Stimulated activated naive B cell treated with anti-CD40 and anti-IgM and Interleukin-4, amounts not matched to agents 10 μg/mL and 1 μg/mL and 100 μg/mL, for 72 hours (primary cell): ENCODE results near the gene UMAD1.
"Not testable (repeated sequence)": the region's sequence is repeated elsewhere in the genome, so short reads cannot be mapped to it uniquely, and the experiment has no call there.

Experiments
- ATAC-seq, 2 donors: fragments of 150-1000 bp; cut with Tn5 transposase; replicated peaks; 2 replicates each; pipeline ENCODE4 v1.10.0; 2021; ENCODE audit warnings: moderate library complexity in 1 of 2
- DNase-seq: peaks from one replicate; pipeline ENCODE4 v3.0.0; 2021
- H3K27ac Mint-ChIP-seq: one replicate; pipeline ENCODE4 v1.8.0; 2022; ENCODE audit warnings: mild to moderate bottlenecking, mixed read lengths
- H3K27me3 Mint-ChIP-seq, 2 donors: one replicate each; pipeline ENCODE4 v1.8.0; 2022; ENCODE audit warnings: mixed read lengths in 2 of 2
- H3K36me3 Mint-ChIP-seq, 2 donors: one replicate each; pipeline ENCODE4 v1.8.0; 2022; ENCODE audit warnings: mixed read lengths in 2 of 2, mild to moderate bottlenecking in 1 of 2
- H3K4me1 Mint-ChIP-seq, 2 donors: one replicate each; pipeline ENCODE4 v1.8.0; 2022; ENCODE audit warnings: mixed read lengths in 2 of 2, mild to moderate bottlenecking in 1 of 2
- H3K4me3 Mint-ChIP-seq, 2 donors: one replicate each; pipeline ENCODE4 v1.8.0; 2022; ENCODE audit warnings: mild to moderate bottlenecking in 2 of 2, mixed read lengths in 2 of 2, moderate library complexity in 1 of 2
- H3K9me3 Mint-ChIP-seq, 2 donors: one replicate each; pipeline ENCODE4 v1.8.0; 2022; ENCODE audit warnings: mixed read lengths in 2 of 2, mild to moderate bottlenecking in 1 of 2

UMAD1 gene

GRCh38 chr7:7821517-7821916 lies 181.0 kb downstream of the UMAD1 start:
- no peak overlapping the region for H3K4me3 Mint-ChIP-seq
- ATAC-seq (no peak), DNase-seq (no peak)
- peaks cover 6 to 10% of the 10 kb centered on the region in 2 donors for H3K9me3 Mint-ChIP-seq
- H3K36me3 Mint-ChIP-seq, result peaks cover 15 to 29% of the 10 kb centered on the region in 2 donors
- peaks cover 21 to 48% of the 10 kb centered on the region in 2 donors for H3K4me1 Mint-ChIP-seq
- H3K27ac Mint-ChIP-seq, result no peak overlapping the region
- no peaks in the 10 kb centered on the region for H3K27me3 Mint-ChIP-seq

GRCh38 chr7:7825294-7825693 lies 184.7 kb downstream of the UMAD1 start:
- H3K27ac Mint-ChIP-seq, H3K4me3 Mint-ChIP-seq, H3K9me3 Mint-ChIP-seq, ATAC-seq, H3K27me3 Mint-ChIP-seq, DNase-seq: not testable (repeated sequence)
- H3K4me1 Mint-ChIP-seq, result peaks cover 2 to 18% of the 10 kb centered on the region in 2 donors
- peaks cover 13 to 21% of the 10 kb centered on the region in 2 donors for H3K36me3 Mint-ChIP-seq

- peaks cover 13 to 20% of the 10 kb centered on the region in 2 donors for H3K4me1 Mint-ChIP-seq
- H3K27ac Mint-ChIP-seq, result no peak overlapping the region
- no peak overlapping the region for H3K4me3 Mint-ChIP-seq
- peaks cover 15 to 27% of the 10 kb centered on the region in 2 donors for H3K36me3 Mint-ChIP-seq
- H3K9me3 Mint-ChIP-seq, result peaks cover 2 to 4% of the 10 kb centered on the region in 2 donors
- no peaks in the 10 kb centered on the region for H3K27me3 Mint-ChIP-seq
- ATAC-seq, result no peak
- no peak for DNase-seq
Measured at GRCh38 chr7:7829667-7830066, 189.1 kb downstream of the UMAD1 start.

- no peaks in the 10 kb centered on the region for H3K27me3 Mint-ChIP-seq
- H3K4me1 Mint-ChIP-seq, result peaks cover 15 to 26% of the 10 kb centered on the region in 2 donors
- no peak overlapping the region for H3K4me3 Mint-ChIP-seq
- peaks cover under 1 to 1% of the 10 kb centered on the region in 2 donors for H3K9me3 Mint-ChIP-seq
- H3K36me3 Mint-ChIP-seq, result peaks cover 11 to 21% of the 10 kb centered on the region in 2 donors
- DNase-seq (no peak), ATAC-seq (no peak)
- H3K27ac Mint-ChIP-seq, result no peak overlapping the region
Measured at GRCh38 chr7:7830122-7830878, 189.7 kb downstream of the UMAD1 start.

GRCh38 chr7:7832518-7832917 lies 192.0 kb downstream of the UMAD1 start:
- no peak for ATAC-seq
- Mint-ChIP-seq H3K4me1 (peaks cover 19 to 37% of the 10 kb centered on the region in 2 donors), H3K27me3 (no peaks in the 10 kb centered on the region), H3K36me3 (peaks cover 10 to 15% of the 10 kb centered on the region in 2 donors), H3K9me3 (no peaks in the 10 kb centered on the region), H3K27ac (no peak overlapping the region), H3K4me3 (no peak overlapping the region)
- DNase-seq, result no peak

DNA sequence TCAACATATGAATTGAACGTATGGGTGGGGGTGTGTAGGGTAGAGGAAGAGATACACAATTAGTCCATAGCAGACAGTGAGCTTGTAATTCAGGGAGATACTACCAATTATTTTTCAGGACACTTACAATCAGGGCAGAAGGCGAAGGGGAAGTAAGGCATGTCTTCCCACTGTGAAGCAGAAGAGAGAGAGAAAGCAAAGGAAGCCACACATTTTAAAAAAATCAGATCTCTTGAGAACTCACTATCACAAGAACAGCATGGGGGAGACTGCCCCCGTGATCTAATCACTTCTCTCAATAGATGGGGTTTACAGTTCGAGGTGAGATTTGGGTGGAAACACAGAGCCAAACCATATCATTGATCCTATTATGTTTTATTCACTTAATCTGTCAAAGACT lies 194.2 kb downstream of the UMAD1 start:
- peak in 1 of 2 donors; percentile 22 for ATAC-seq
- Mint-ChIP-seq H3K9me3 (peaks cover 0 to under 1% of the 10 kb centered on the region in 2 donors), H3K27ac (no peak overlapping the region), H3K4me3 (no peak overlapping the region), H3K4me1 (peaks cover 23 to 49% of the 10 kb centered on the region in 2 donors), H3K36me3 (peaks cover 8 to 16% of the 10 kb centered on the region in 2 donors), H3K27me3 (no peaks in the 10 kb centered on the region)
- DNase-seq, result no peak

- Mint-ChIP-seq H3K27ac (no peak overlapping the region), H3K36me3 (peaks cover 6 to 11% of the 10 kb centered on the region in 2 donors), H3K9me3 (peaks cover 0 to 3% of the 10 kb centered on the region in 2 donors), H3K4me1 (peaks cover 12 to 42% of the 10 kb centered on the region in 2 donors), H3K27me3 (no peaks in the 10 kb centered on the region), H3K4me3 (no peak overlapping the region)
- DNase-seq (no peak), ATAC-seq (no peak)
Measured at GRCh38 chr7:7841027-7841426, 200.5 kb downstream of the UMAD1 start.

- Mint-ChIP-seq H3K4me3 (no peak overlapping the region), H3K36me3 (peaks cover 6 to 14% of the 10 kb centered on the region in 2 donors), H3K9me3 (peaks cover 0 to 4% of the 10 kb centered on the region in 2 donors), H3K27ac (no peak overlapping the region), H3K27me3 (no peaks in the 10 kb centered on the region), H3K4me1 (peaks cover 10 to 31% of the 10 kb centered on the region in 2 donors)
- ATAC-seq (no peak), DNase-seq (no peak)
Measured at GRCh38 chr7:7843240-7843639, 202.7 kb downstream of the UMAD1 start.

DNA sequence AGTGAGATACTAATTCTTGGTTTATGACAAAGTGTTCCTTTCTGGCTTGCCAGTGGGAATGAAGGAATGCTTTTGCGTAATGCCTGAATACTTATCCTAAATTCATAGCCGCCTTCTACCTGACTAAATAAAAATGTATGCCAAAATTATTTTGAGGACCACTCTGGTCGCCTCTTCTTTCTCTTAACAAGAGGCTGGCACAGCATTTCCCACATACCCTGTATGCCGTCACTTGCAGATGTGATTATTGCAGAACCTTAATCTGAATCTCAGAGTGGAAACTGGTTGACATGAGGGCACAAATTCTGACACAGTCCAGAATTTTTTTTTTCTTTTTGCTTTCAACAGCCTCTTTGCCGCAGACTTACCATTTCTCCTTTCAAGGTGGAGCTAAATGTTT lies 203.4 kb downstream of the UMAD1 start:
- Mint-ChIP-seq H3K36me3 (peaks cover 6 to 14% of the 10 kb centered on the region in 2 donors), H3K27me3 (no peaks in the 10 kb centered on the region)

DNA sequence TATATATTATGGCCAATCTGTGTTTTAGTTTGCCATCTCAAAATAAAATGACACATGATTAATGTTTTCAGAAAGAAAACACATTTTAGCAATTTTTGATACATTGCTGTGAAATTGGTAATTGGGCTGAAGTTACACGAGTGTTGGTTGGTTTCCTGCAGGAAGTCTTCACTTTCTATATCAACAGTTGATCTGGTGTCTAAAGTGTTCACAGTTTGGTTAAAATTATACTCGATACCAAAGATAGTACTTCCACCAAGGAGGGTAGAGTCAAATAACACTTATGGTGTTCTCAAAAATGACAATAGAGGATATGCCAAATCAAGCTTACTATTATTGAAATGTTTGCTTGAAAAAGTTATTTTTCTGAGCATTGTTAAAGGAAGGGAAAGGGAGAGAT lies 207.7 kb downstream of the UMAD1 start:
- Mint-ChIP-seq H3K4me1 (peaks cover 15 to 16% of the 10 kb centered on the region in 2 donors), H3K27ac (no peak overlapping the region), H3K9me3 (peaks cover 0 to 1% of the 10 kb centered on the region in 2 donors), H3K36me3 (peaks cover 2 to 12% of the 10 kb centered on the region in 2 donors), H3K4me3 (no peak overlapping the region), H3K27me3 (no peaks in the 10 kb centered on the region)
- DNase-seq (no peak), ATAC-seq (no peak)

More for the DNA sequence above, 203.4 kb downstream of the UMAD1 start:
- no peak overlapping the region for H3K4me3 Mint-ChIP-seq
- peaks cover 0 to 4% of the 10 kb centered on the region in 2 donors for H3K9me3 Mint-ChIP-seq
- no peak for ATAC-seq
- DNase-seq, result no peak
- H3K4me1 Mint-ChIP-seq, result peaks cover 14 to 33% of the 10 kb centered on the region in 2 donors
- H3K27ac Mint-ChIP-seq, result no peak overlapping the region

DNA sequence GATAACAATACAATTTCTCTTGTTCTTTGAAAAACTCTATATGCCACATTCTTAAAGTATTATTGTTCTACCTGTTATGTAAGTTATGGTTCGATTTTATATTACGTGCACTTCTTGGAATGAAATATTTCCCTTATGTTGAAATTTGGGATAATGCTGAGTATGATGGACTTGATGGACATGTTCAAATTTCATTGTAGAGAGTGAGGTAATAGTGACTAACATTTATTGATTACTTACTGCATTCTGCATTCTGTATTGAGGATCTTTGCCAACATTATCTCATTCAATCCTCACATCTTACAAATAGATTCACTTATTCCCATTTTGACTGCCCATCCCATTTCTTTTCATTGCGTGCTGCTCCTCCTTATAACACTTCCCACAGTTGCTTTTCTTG lies 208.3 kb downstream of the UMAD1 start:
- Mint-ChIP-seq H3K27me3 (no peaks in the 10 kb centered on the region), H3K4me3 (no peak overlapping the region), H3K9me3 (peaks cover 0 to 3% of the 10 kb centered on the region in 2 donors), H3K36me3 (peaks cover 5 to 16% of the 10 kb centered on the region in 2 donors), H3K27ac (no peak overlapping the region), H3K4me1 (peaks cover 11 to 14% of the 10 kb centered on the region in 2 donors)
- no peak for DNase-seq
- ATAC-seq, result no peak

GRCh38 chr7:7850150-7850549 lies 209.6 kb downstream of the UMAD1 start:
- Mint-ChIP-seq H3K27me3 (no peaks in the 10 kb centered on the region), H3K36me3 (peaks cover 13 to 27% of the 10 kb centered on the region in 2 donors), H3K9me3 (peaks cover 5 to 9% of the 10 kb centered on the region in 2 donors), H3K27ac (no peak overlapping the region), H3K4me3 (no peak overlapping the region), H3K4me1 (peaks cover 11 to 14% of the 10 kb centered on the region in 2 donors)
- no peak for ATAC-seq
- no peak for DNase-seq

DNA sequence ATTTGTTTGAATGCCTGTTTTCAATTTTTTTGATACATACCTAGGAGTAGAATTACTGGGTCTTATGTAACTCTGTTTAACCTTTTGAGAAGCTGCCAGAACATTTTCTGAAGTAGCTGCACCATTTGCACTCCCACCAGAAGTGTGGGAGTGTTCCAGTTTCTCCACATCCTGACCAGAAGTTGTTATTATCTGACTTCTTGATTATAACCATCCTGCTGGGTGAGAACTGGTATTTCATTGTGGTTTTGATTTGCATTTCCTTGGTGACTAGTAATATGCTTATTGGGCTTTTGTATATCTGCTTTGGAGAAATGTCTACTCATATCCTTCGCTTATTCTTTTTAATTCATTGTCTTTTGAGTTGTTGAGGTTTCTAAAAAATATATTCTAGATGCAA lies 210.8 kb downstream of the UMAD1 start:
- ATAC-seq, result no peak
- Mint-ChIP-seq H3K9me3 (peaks cover 11 to 15% of the 10 kb centered on the region in 2 donors), H3K36me3 (peaks cover 23 to 39% of the 10 kb centered on the region in 2 donors), H3K4me1 (peaks cover 16 to 20% of the 10 kb centered on the region in 2 donors), H3K4me3 (no peak overlapping the region), H3K27ac (no peak overlapping the region), H3K27me3 (no peaks in the 10 kb centered on the region)
- DNase-seq, result no peak

GRCh38 chr7:7851991-7852390 lies 211.4 kb downstream of the UMAD1 start:
- Mint-ChIP-seq H3K27me3 (no peaks in the 10 kb centered on the region), H3K4me3 (no peak overlapping the region), H3K36me3 (peaks cover 23 to 41% of the 10 kb centered on the region in 2 donors), H3K9me3 (peaks cover 11 to 15% of the 10 kb centered on the region in 2 donors), H3K4me1 (peaks cover 20 to 22% of the 10 kb centered on the region in 2 donors), H3K27ac (no peak overlapping the region)
- ATAC-seq (no peak), DNase-seq (no peak)

GRCh38 chr7:7857143-7857583 lies 216.6 kb downstream of the UMAD1 start:
- H3K9me3 Mint-ChIP-seq, result peaks cover 11 to 14% of the 10 kb centered on the region in 2 donors
- H3K27me3 Mint-ChIP-seq, result no peaks in the 10 kb centered on the region
- peaks cover 20 to 28% of the 10 kb centered on the region in 2 donors for H3K4me1 Mint-ChIP-seq
- peak overlapping the region; percentile 73 for H3K27ac Mint-ChIP-seq
- H3K4me3 Mint-ChIP-seq, result peak overlapping the region in 1 of 2 donors; percentile 32
- ATAC-seq (peak; percentile 69 to 75), DNase-seq (no peak)
- H3K36me3 Mint-ChIP-seq, result peaks cover 21 to 38% of the 10 kb centered on the region in 2 donors
